IMR-90 (cell line): Measurements from ENCODE around the gene PTGES3L. TPM values are rescaled to one million over a fixed set of nuclear protein-coding genes. Genes with fewer than 3 reads are reported as not detected.
"Not testable (repeated sequence)": the region's sequence is repeated elsewhere in the genome, so short reads cannot be mapped to it uniquely, and the experiment has no call there.

ENCODE experiments used
- ATAC-seq: fragments of 200-7000 bp; cut with Tn5 transposase; 2 replicates; pipeline ENCODE4 v1.9.1; 2020; ENCODE audit warnings: low read depth, mild to moderate bottlenecking, moderate library complexity
- BruUV-seq: library from RNA; stranded (reverse); fragments of 400-500 nt; replicated peaks from 2 replicates; lab custom pipeline; 2021; lab: Mats Ljungman, UMichigan
- CTCF ChIA-PET: fragments of 300-600 bp; formaldehyde crosslinking; extraction: SDS; loops from one replicate; lab custom pipeline; 2021; ENCODE audit warnings: antibody characterized with exemption; lab: Yijun Ruan, JAX
- POLR2A ChIA-PET: fragments of 300-600 bp; sonication (Branson Sonifier 250); formaldehyde crosslinking; loops from one replicate; lab custom pipeline; 2022; ENCODE audit warnings: antibody characterized with exemption; ENCODE audit not compliant: unreplicated experiment; lab: Charles Lee
- DNase-seq: peaks from one replicate; pipeline ENCODE4 v3.0.0; 2013
- H2AFZ ChIP-seq: replicated peaks from 2 replicates; pipeline ENCODE3; 2013; ENCODE audit warnings: low read length, mild to moderate bottlenecking; ENCODE audit not compliant: poor library complexity
- H2AK5ac ChIP-seq: 2 replicates; pipeline ENCODE4 v1.6.1; 2013; ENCODE audit warnings: low read depth, low read length, inconsistent platforms
- H2AK9ac ChIP-seq: replicated peaks from 2 replicates; pipeline ENCODE3; 2013; ENCODE audit warnings: mild to moderate bottlenecking, low read depth, low read length, moderate library complexity; ENCODE audit not compliant: poor library complexity
- H2BK120ac ChIP-seq: 2 replicates; pipeline ENCODE4 v1.6.1; 2013; ENCODE audit warnings: low read depth, low read length, inconsistent platforms
- H2BK15ac ChIP-seq: 3 replicates; pipeline ENCODE4 v1.6.1; 2013; ENCODE audit warnings: low read depth, low read length, inconsistent platforms
- H2BK20ac ChIP-seq: 2 replicates; pipeline ENCODE4 v1.6.1; 2013; ENCODE audit warnings: low read depth, mild to moderate bottlenecking, inconsistent platforms, low read length, moderate library complexity
- H2BK5ac ChIP-seq: 2 replicates; pipeline ENCODE4 v1.6.1; 2013; ENCODE audit warnings: mild to moderate bottlenecking, low read depth, low read length, inconsistent platforms; ENCODE audit not compliant: poor library complexity, severe bottlenecking
- H3K14ac ChIP-seq: replicated peaks from 2 replicates; pipeline ENCODE4 v1.6.1; 2013; ENCODE audit warnings: low read depth, low read length, inconsistent platforms
- H3K18ac ChIP-seq: 2 replicates; pipeline ENCODE4 v1.6.1; 2013; ENCODE audit warnings: low read depth, low read length, control low read depth
- H3K23ac ChIP-seq: 2 replicates; pipeline ENCODE4 v1.6.1; 2013; ENCODE audit warnings: low read depth, low read length, inconsistent platforms
- H3K27ac ChIP-seq: 2 replicates; pipeline ENCODE4 v1.5.1; 2013; ENCODE audit warnings: mild to moderate bottlenecking, control low read depth, low read length; ENCODE audit not compliant: insufficient read depth
- H3K27me3 ChIP-seq: 2 replicates; pipeline ENCODE4 v1.6.1; 2013; ENCODE audit warnings: low read length; ENCODE audit not compliant: control insufficient read depth, insufficient read depth
- H3K36me3 ChIP-seq: 2 replicates; pipeline ENCODE4 v1.6.1; 2013; ENCODE audit warnings: low read length, mixed read lengths; ENCODE audit not compliant: control insufficient read depth, insufficient read depth
- H3K4ac ChIP-seq: 2 replicates; pipeline ENCODE4 v1.6.1; 2013; ENCODE audit warnings: low read depth, low read length, inconsistent platforms
- H3K4me1 ChIP-seq: 2 replicates; pipeline ENCODE4 v1.6.1; 2013; ENCODE audit warnings: low read length, mixed read lengths; ENCODE audit not compliant: control insufficient read depth, insufficient read depth
- H3K4me2 ChIP-seq: 2 replicates; pipeline ENCODE4 v1.6.1; 2013; ENCODE audit warnings: low read depth, mild to moderate bottlenecking, control low read depth, low read length, moderate library complexity
- H3K4me3 ChIP-seq: 2 replicates; pipeline ENCODE4 v1.5.1; 2013; ENCODE audit warnings: low read depth, mild to moderate bottlenecking, control low read depth, low read length, moderate library complexity; ENCODE audit not compliant: insufficient read depth
- H3K56ac ChIP-seq: 2 replicates; pipeline ENCODE4 v1.6.1; 2013; ENCODE audit warnings: low read length, inconsistent platforms; ENCODE audit not compliant: insufficient read depth; ENCODE audit errors: extremely low read depth
- H3K79me1 ChIP-seq, 2 experiments: 2 replicates each; pipeline ENCODE4 v1.6.1; 2013; ENCODE audit warnings: low read length in 2 of 2, inconsistent platforms in 1 of 2, low read depth in 1 of 2
- H3K9ac ChIP-seq: 2 replicates; pipeline ENCODE4 v1.6.1; 2013; ENCODE audit warnings: low read depth, low read length, control low read depth
- H3K9me1 ChIP-seq: 2 replicates; pipeline ENCODE4 v1.6.1; 2013; ENCODE audit warnings: low read length, inconsistent platforms; ENCODE audit not compliant: insufficient read depth
- H3K9me3 ChIP-seq: 2 replicates; pipeline ENCODE4 v1.6.1; 2013; ENCODE audit warnings: low read length; ENCODE audit not compliant: control insufficient read depth, insufficient read depth
- H4K20me1 ChIP-seq: 2 replicates; pipeline ENCODE4 v1.6.1; 2013; ENCODE audit warnings: low read length, inconsistent platforms; ENCODE audit not compliant: insufficient read depth
- H4K5ac ChIP-seq: 2 replicates; pipeline ENCODE4 v1.6.1; 2013; ENCODE audit warnings: mild to moderate bottlenecking, low read depth, low read length, control low read depth
- H4K8ac ChIP-seq, 2 experiments: 2 replicates each; pipeline ENCODE4 v1.6.1; 2013; ENCODE audit warnings: low read depth in 2 of 2, low read length in 2 of 2, control low read depth in 1 of 2, inconsistent platforms in 1 of 2
- H4K91ac ChIP-seq: 2 replicates; pipeline ENCODE4 v1.6.1; 2013; ENCODE audit warnings: low read depth, low read length, inconsistent platforms; ENCODE audit not compliant: insufficient read depth
- POLR2A ChIP-seq: IDR thresholded peaks from 2 replicates; pipeline ENCODE4 v1.6.1; 2012; ENCODE audit warnings: mild to moderate bottlenecking, low read depth, low read length
- WGBS, 2 experiments: methylation state at CpG; one replicate each; pipeline versions ENCODE4 v1.1.5 to v1.1.7; 2013; ENCODE audit warnings: missing lambda C conversion rate in 2 of 2; ENCODE audit not compliant: insufficient read length in 1 of 2; ENCODE audit errors: extremely low coverage in 2 of 2; 5-methylcytosine and 5-hydroxymethylcytosine counted together
- dilution Hi-C: fragments of 300-500 bp; cut with HindIII; formaldehyde crosslinking; loops from one replicate; pipeline ENCODE4 v1.14.3; 2018; ENCODE audit warnings: low sequenced_read_pairs; ENCODE audit not compliant: unreplicated experiment
- in situ Hi-C: fragments of 300-500 bp; cut with MboI; formaldehyde crosslinking; loops from 3 replicates; pipeline ENCODE4 v1.14.3; 2019; ENCODE audit warnings: low sequenced_read_pairs, inconsistent platforms, mixed read lengths
- intact Hi-C: fragments of 100-400 bp; cut with micrococcal nuclease; formaldehyde crosslinking; loops from 2 replicates; pipeline ENCODE4 v1.10.0; 2022
- polyA plus RNA-seq, 3 experiments: library from polyadenylated mRNA; depleted of rRNA; stranded (reverse); fragments of >200 nt; gene quantifications; 2 replicates each; pipeline ENCODE4 v1.2.3, GENCODE V29; 2012; ENCODE audit warnings: low replicate concordance in 1 of 3
- total RNA-seq: library from RNA; depleted of rRNA; stranded (reverse); fragments of >200 nt; gene quantifications from 2 replicates; pipeline ENCODE4 v1.2.3, GENCODE V29; 2012

PTGES3L gene
- total and polyA plus RNA-seq, 2 of the 4 experiments (the other 2 are of a cell fraction), result 1.4 to 2.4 TPM

DNA sequence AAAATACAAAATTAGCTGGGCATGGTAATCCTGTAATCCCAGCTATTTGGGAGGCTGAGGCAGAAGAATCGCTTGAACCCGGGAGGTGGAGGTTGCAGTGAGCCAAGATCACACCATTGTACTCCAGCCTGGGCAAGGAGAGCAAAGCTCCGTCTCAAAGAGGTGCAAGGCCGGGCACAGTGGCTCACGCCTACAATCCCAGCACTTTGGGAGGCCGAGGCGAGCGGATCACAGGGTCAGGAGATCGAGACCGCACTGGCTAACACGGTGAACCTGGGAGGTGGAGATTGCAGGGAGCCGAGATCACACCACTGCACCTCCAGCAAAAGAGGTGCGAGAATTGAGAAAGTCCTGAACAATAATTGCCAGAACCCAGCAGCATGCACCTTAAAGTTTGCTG lies 21.0 kb upstream of the PTGES3L start:
- H3K9ac ChIP-seq, intact Hi-C loops, in situ Hi-C loops, H3K14ac ChIP-seq, H2BK120ac ChIP-seq, H3K27ac ChIP-seq, H3K27me3 ChIP-seq, H3K4me2 ChIP-seq, H4K8ac ChIP-seq, H2BK15ac ChIP-seq, H2AK5ac ChIP-seq, H4K91ac ChIP-seq, H3K4me3 ChIP-seq, H3K4ac ChIP-seq, H3K9me3 ChIP-seq, BruUV-seq, H3K9me1 ChIP-seq, ATAC-seq, DNase-seq, H4K5ac ChIP-seq, H3K4me1 ChIP-seq, H3K56ac ChIP-seq, H3K23ac ChIP-seq, dilution Hi-C loops, H2BK5ac ChIP-seq, H3K18ac ChIP-seq, H2AFZ ChIP-seq, H2AK9ac ChIP-seq, CTCF ChIA-PET, H2BK20ac ChIP-seq: not testable (repeated sequence)
- Histone ChIP-seq H4K20me1 (peaks cover 37% of the 10 kb centered on the region), H3K36me3 (peaks cover 37% of the 10 kb centered on the region), H3K79me1 (peaks cover 12 to 53% of the 10 kb centered on the region in 2 experiments; a peak in 3 of 4 replicates)
- 0 out of 2 replicates have a peak, but pooled peaks have one; percentile 2 for TF ChIP-seq POLR2A
- POLR2A ChIA-PET, result interaction anchor here (0.6 to 0.7 kb wide), 2 partner anchors 167 to 429 kb away, joined by 3 read pairs; no protein-coding TSS in a partner anchor
- 97% methylated on average over 7 of the region's 13 CpGs; no CpG with 5 or more reads in 1 of the 2 experiments for WGBS, 2 experiments
